ENCODE data around the gene SPIRE2.

SPIRE2 gene

GRCh38 chr16:89906140-89907025, 78.1 kb downstream of the SPIRE2 start:
- Histone ChIP-seq H3K36me3 (ENCODE audit: control insufficient read depth in 2 of 2, insufficient read depth in 2 of 2, low read length in 2 of 2) (peaks cover 43 to 60% of the 10 kb centered on the region in 2 donors), H3K4me3 (ENCODE audit: low read length in 2 of 2) (no peak overlapping the region), H3K4me1 (ENCODE audit: control insufficient read depth in 2 of 2, insufficient read depth in 2 of 2, low read length in 2 of 2) (no peaks in the 10 kb centered on the region), H3K9me3 (ENCODE audit: control insufficient read depth in 2 of 2, low read length in 2 of 2) (no peaks in the 10 kb centered on the region), H3K27ac (ENCODE audit: low read depth in 2 of 2, low read length in 2 of 2) (no peak overlapping the region), H3K9ac (ENCODE audit: low read depth in 1 of 2, low read length in 2 of 2) (no peak overlapping the region), H3K27me3 (ENCODE audit: control insufficient read depth in 2 of 2, insufficient read depth in 2 of 2, low read length in 2 of 2) (no peaks in the 10 kb centered on the region)

- H3K27me3 ChIP-seq (ENCODE audit: control insufficient read depth in 2 of 2, insufficient read depth in 2 of 2, low read length in 2 of 2): no peaks in the 10 kb centered on the region
- no peaks in the 10 kb centered on the region for H3K9me3 ChIP-seq (ENCODE audit: control insufficient read depth in 2 of 2, low read length in 2 of 2)
- H3K27ac ChIP-seq (ENCODE audit: low read depth in 2 of 2, low read length in 2 of 2): no peak overlapping the region
- no peak overlapping the region for H3K9ac ChIP-seq (ENCODE audit: low read depth in 1 of 2, low read length in 2 of 2)
- peaks cover 45 to 65% of the 10 kb centered on the region in 2 donors for H3K36me3 ChIP-seq (ENCODE audit: control insufficient read depth in 2 of 2, insufficient read depth in 2 of 2, low read length in 2 of 2)
- no peak overlapping the region for H3K4me3 ChIP-seq (ENCODE audit: low read length in 2 of 2)
- no peaks in the 10 kb centered on the region for H3K4me1 ChIP-seq (ENCODE audit: control insufficient read depth in 2 of 2, insufficient read depth in 2 of 2, low read length in 2 of 2)
Measured at GRCh38 chr16:89907055-89907814, 79.0 kb downstream of the SPIRE2 start.

- Histone ChIP-seq H3K4me3 (ENCODE audit: low read length in 2 of 2) (no peak overlapping the region), H3K9me3 (ENCODE audit: control insufficient read depth in 2 of 2, low read length in 2 of 2) (no peaks in the 10 kb centered on the region), H3K9ac (ENCODE audit: low read depth in 1 of 2, low read length in 2 of 2) (no peak overlapping the region), H3K4me1 (ENCODE audit: control insufficient read depth in 2 of 2, insufficient read depth in 2 of 2, low read length in 2 of 2) (no peaks in the 10 kb centered on the region), H3K27me3 (ENCODE audit: control insufficient read depth in 2 of 2, insufficient read depth in 2 of 2, low read length in 2 of 2) (no peaks in the 10 kb centered on the region), H3K36me3 (ENCODE audit: control insufficient read depth in 2 of 2, insufficient read depth in 2 of 2, low read length in 2 of 2) (peaks cover 45 to 61% of the 10 kb centered on the region in 2 donors), H3K27ac (ENCODE audit: low read depth in 2 of 2, low read length in 2 of 2) (no peak overlapping the region)
Measured at GRCh38 chr16:89908236-89908635, 80.0 kb downstream of the SPIRE2 start.

GRCh38 chr16:89909777-89910716, 81.8 kb downstream of the SPIRE2 start:
- Histone ChIP-seq H3K27ac (ENCODE audit: low read depth in 2 of 2, low read length in 2 of 2) (no peak overlapping the region), H3K9ac (ENCODE audit: low read depth in 1 of 2, low read length in 2 of 2) (no peak overlapping the region), H3K9me3 (ENCODE audit: control insufficient read depth in 2 of 2, low read length in 2 of 2) (no peaks in the 10 kb centered on the region), H3K36me3 (ENCODE audit: control insufficient read depth in 2 of 2, insufficient read depth in 2 of 2, low read length in 2 of 2) (peaks cover 30 to 48% of the 10 kb centered on the region in 2 donors), H3K4me1 (ENCODE audit: control insufficient read depth in 2 of 2, insufficient read depth in 2 of 2, low read length in 2 of 2) (no peaks in the 10 kb centered on the region), H3K4me3 (ENCODE audit: low read length in 2 of 2) (no peak overlapping the region), H3K27me3 (ENCODE audit: control insufficient read depth in 2 of 2, insufficient read depth in 2 of 2, low read length in 2 of 2) (no peaks in the 10 kb centered on the region)

GRCh38 chr16:89910717-89911354, 82.6 kb downstream of the SPIRE2 start:
- no peaks in the 10 kb centered on the region for H3K27me3 ChIP-seq (ENCODE audit: control insufficient read depth in 2 of 2, insufficient read depth in 2 of 2, low read length in 2 of 2)
- no peaks in the 10 kb centered on the region for H3K4me1 ChIP-seq (ENCODE audit: control insufficient read depth in 2 of 2, insufficient read depth in 2 of 2, low read length in 2 of 2)
- no peak overlapping the region for H3K27ac ChIP-seq (ENCODE audit: low read depth in 2 of 2, low read length in 2 of 2)
- no peaks in the 10 kb centered on the region for H3K9me3 ChIP-seq (ENCODE audit: control insufficient read depth in 2 of 2, low read length in 2 of 2)
- H3K9ac ChIP-seq (ENCODE audit: low read depth in 1 of 2, low read length in 2 of 2): no peak overlapping the region
- H3K36me3 ChIP-seq (ENCODE audit: control insufficient read depth in 2 of 2, insufficient read depth in 2 of 2, low read length in 2 of 2): peaks cover 25 to 40% of the 10 kb centered on the region in 2 donors
- H3K4me3 ChIP-seq (ENCODE audit: low read length in 2 of 2): no peak overlapping the region

GRCh38 chr16:89911375-89911774, 83.1 kb downstream of the SPIRE2 start:
- H3K9ac ChIP-seq (ENCODE audit: low read depth in 1 of 2, low read length in 2 of 2): no peak overlapping the region
- no peak overlapping the region for H3K4me3 ChIP-seq (ENCODE audit: low read length in 2 of 2)
- no peaks in the 10 kb centered on the region for H3K9me3 ChIP-seq (ENCODE audit: control insufficient read depth in 2 of 2, low read length in 2 of 2)
- H3K27me3 ChIP-seq (ENCODE audit: control insufficient read depth in 2 of 2, insufficient read depth in 2 of 2, low read length in 2 of 2): no peaks in the 10 kb centered on the region
- no peaks in the 10 kb centered on the region for H3K4me1 ChIP-seq (ENCODE audit: control insufficient read depth in 2 of 2, insufficient read depth in 2 of 2, low read length in 2 of 2)
- H3K36me3 ChIP-seq (ENCODE audit: control insufficient read depth in 2 of 2, insufficient read depth in 2 of 2, low read length in 2 of 2): peaks cover 20 to 35% of the 10 kb centered on the region in 2 donors
- H3K27ac ChIP-seq (ENCODE audit: low read depth in 2 of 2, low read length in 2 of 2): no peak overlapping the region

GRCh38 chr16:89912143-89912542, 83.9 kb downstream of the SPIRE2 start:
- Histone ChIP-seq H3K27ac (ENCODE audit: low read depth in 2 of 2, low read length in 2 of 2) (no peak overlapping the region), H3K9ac (ENCODE audit: low read depth in 1 of 2, low read length in 2 of 2) (no peak overlapping the region), H3K36me3 (ENCODE audit: control insufficient read depth in 2 of 2, insufficient read depth in 2 of 2, low read length in 2 of 2) (peaks cover 12 to 27% of the 10 kb centered on the region in 2 donors), H3K4me1 (ENCODE audit: control insufficient read depth in 2 of 2, insufficient read depth in 2 of 2, low read length in 2 of 2) (no peaks in the 10 kb centered on the region), H3K4me3 (ENCODE audit: low read length in 2 of 2) (no peak overlapping the region), H3K27me3 (ENCODE audit: control insufficient read depth in 2 of 2, insufficient read depth in 2 of 2, low read length in 2 of 2) (no peaks in the 10 kb centered on the region), H3K9me3 (ENCODE audit: control insufficient read depth in 2 of 2, low read length in 2 of 2) (no peaks in the 10 kb centered on the region)

- peaks cover 12 to 27% of the 10 kb centered on the region in 2 donors for H3K36me3 ChIP-seq (ENCODE audit: control insufficient read depth in 2 of 2, insufficient read depth in 2 of 2, low read length in 2 of 2)
- no peak overlapping the region for H3K9ac ChIP-seq (ENCODE audit: low read depth in 1 of 2, low read length in 2 of 2)
- peaks cover 2 to 4% of the 10 kb centered on the region in 2 donors for H3K4me1 ChIP-seq (ENCODE audit: control insufficient read depth in 2 of 2, insufficient read depth in 2 of 2, low read length in 2 of 2)
- no peak overlapping the region for H3K4me3 ChIP-seq (ENCODE audit: low read length in 2 of 2)
- H3K9me3 ChIP-seq (ENCODE audit: control insufficient read depth in 2 of 2, low read length in 2 of 2): no peaks in the 10 kb centered on the region
- H3K27me3 ChIP-seq (ENCODE audit: control insufficient read depth in 2 of 2, insufficient read depth in 2 of 2, low read length in 2 of 2): no peaks in the 10 kb centered on the region
- no peak overlapping the region for H3K27ac ChIP-seq (ENCODE audit: low read depth in 2 of 2, low read length in 2 of 2)
Measured at GRCh38 chr16:89912627-89913026, 84.4 kb downstream of the SPIRE2 start.
